8988T (cell line): ENCODE data around the gene TANK.

ENCODE experiments used
- DNase-seq: peaks from one replicate; pipeline ENCODE4 v3.0.0; 2011

Gene TANK

GRCh38 chr2:161134547-161135518 is 25.4 kb upstream of the TANK start:
- no peak for DNase-seq

DNA sequence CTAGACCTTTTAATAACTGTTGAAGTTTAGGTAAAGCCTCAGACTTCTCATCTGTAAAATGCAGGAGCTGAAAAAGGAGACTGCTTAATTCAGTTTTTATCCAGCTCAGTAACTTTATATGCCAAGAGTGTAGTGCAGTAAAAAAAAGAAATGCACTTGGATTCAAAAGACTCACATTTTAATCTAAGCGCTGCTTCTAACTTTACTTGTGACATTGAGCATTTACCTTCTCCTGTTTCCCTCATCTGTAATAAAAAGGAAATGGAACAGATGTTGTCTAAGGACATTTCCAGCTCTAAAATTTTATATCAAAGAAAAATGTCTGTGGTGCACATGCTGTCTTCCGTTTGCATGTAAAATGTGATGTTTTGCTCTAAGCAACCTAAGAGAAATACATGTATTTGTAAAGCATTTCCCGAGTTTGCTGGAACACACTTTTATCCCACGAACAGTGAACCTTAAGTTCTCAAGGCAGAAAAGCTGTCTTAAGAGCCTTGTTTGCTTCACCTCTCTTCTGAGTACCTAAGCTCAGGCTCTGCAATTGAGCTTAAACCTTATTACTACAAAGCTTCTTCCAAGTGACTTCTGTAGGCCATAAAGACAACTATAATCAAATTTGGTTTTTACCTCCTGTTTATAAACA is 24.2 kb upstream of the TANK start:
- DNase-seq = no peak

DNA sequence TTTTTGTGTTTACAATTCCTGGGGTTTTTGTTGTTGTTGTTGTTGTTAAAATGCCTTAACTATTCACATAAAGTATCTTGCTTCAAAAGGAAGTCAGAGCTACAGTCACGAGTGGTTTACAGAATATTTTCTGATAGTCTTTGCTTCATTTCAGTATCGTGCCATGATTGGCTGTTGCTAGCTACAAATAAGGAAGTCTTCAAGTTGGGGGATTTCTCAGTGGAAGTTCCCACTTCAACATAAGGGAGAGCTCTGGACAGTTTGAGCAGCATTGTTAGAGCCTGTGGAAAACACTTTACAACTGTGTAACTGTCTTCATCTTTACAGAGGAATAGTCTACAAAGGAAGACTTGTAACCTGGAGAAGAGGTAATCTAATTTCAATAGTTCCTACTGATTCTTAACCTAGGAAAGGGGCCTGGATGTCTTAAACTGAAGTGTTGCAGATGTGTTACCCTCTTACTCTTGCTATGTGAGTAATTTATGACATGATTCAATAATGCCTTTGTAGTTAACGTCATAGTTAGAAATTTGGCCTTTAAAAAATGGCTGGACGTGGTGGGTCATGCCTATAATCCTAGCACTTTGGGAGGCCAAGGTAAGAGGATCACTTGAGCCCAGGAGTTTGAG is 23.4 kb upstream of the TANK start:
- no peak for DNase-seq

GRCh38 chr2:161138429-161138828 is 21.8 kb upstream of the TANK start:
- DNase-seq = no peak

DNA sequence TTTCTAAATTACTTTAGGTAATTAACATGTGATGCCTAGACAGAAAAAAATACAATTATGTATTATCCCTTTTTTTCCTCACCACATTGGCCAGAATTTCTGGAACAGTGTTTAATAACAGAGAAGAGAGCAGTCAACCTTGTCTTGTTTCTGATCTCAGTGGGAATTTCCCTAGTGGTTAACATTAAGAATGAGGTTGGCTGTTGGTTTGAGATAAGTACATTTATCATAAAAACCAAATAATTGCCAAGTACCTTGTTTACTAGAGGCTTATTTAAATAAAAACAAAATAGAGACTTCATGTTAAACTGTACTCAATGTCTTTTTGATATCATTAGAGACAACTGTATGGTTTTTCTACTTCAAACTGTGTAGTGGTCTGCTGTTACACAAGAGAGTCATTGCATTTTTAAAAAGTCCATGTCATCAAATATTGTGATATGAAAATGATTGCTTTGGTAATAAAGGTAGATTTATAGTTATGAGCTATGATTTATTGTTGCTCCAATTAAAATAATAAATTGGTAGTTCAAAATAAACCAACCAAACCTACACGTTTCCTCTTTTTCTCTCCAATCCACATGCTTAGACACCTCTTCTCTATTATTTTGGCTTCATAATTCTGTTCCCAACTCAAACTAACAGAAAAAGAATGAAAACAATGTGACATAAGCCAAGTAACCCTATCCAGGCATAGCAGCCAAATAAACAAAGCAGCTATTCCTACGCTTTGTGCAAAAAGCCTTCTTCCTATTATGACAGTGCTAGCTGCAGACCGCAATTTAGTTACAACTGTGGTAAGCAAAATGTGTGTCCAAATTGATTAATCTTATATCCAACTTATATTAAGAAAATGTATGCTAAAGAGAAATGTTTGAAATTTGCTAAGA is 20.9 kb upstream of the TANK start:
- no peak for DNase-seq

DNA sequence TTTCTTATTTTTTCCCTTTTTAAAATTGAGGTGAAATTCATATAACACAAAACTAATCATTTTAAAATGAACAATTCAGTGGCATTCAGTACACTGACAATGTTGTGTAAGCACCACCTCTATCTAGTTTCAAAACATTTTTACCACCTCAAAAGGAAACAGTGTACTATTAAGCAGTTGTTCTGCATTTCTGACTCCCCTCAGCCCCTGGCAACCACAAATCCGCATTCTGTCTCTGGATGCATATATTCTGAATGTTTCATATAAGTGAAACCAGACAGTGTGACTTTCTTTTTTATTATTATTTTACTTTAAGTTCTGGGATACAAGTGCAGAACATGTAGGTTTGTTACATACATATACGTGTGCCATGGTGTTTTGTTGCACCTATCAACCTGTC is 19.2 kb upstream of the TANK start:
- DNase-seq = no peak

DNA sequence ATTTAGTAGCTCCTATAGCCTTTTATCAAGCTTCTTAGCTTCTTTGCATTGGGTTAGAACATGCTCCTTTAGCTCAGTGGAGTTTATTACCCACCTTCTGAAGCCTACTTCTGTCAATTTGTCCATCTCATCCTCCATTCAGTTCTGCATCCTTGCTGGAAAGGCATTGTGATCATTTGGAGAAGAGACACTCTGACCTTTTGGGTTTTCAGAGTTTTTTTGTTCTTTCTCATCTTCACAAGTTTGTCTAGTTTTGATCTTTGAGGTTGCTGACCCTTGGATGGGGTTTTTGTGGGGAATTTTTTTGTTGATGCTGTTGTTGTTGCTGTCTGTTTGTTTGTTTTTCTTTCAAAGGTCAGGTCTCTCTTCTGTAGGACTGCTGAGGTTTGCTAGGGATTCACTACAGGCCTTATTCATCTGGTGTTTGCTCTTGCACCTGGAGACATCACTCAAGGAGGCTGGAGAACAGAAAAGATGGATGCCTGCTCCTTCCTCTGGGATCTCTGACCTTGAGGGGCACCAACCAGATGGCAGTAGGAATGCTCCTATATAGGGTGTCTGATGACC is 13.9 kb upstream of the TANK start:
- no peak for DNase-seq

DNA sequence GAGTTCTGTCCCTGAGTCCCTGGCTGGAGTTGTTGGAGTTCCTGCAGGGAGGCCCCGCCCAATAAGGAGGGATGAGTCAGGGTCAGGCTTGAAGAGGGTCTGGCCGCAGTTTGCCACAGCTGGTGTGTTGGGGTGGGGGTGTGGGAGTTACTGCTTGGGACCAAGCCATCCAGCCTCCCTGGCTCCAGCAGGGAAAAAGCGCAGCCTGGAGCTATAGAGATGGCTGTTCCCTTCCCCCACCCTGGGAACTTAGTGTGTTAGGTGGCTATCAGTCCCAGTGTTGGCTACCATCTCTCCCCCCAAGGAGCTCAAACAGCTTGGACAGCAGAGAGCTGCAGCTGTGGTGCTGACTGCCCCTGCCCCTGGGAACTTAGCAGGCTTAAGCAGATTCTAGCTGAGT is 13.2 kb upstream of the TANK start:
- no peak for DNase-seq

DNA sequence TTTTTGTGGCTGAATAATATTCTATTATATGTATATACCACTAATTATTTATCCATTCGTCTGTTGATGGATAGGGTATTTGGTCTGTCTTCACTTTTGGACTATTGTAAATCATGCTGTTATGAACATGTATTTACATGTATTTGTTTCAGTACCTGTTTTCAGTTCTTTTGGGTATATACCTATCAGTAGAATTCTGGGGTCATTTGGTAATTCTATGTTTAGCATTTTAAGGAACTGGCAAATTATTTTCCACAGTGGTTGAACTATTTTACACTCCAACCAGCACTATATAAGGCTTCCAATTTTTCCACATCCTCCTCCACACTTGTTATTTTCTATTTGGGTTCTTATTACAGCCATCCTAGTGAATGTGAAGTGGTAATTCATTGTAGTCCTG is 12.4 kb upstream of the TANK start:
- DNase-seq = no peak

DNA sequence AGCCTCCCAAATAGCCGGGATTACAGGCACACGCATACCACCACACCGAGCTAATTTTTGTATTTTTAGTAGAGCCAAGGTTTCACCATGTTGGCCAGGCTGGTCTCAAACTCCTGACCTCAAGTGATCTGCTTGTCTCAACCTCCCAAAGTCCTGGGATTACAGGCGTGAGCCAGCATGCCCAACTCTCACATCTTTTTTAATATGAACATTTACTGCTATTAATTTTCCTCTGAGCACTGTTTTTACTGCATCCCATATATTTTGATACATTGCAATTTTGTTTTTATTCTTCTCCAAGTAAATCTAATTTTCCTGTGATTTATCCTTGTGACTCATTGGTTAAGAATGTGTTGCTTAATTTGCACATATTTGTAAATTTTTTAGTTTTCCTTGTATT is 9.5 kb upstream of the TANK start:
- DNase-seq = no peak

DNA sequence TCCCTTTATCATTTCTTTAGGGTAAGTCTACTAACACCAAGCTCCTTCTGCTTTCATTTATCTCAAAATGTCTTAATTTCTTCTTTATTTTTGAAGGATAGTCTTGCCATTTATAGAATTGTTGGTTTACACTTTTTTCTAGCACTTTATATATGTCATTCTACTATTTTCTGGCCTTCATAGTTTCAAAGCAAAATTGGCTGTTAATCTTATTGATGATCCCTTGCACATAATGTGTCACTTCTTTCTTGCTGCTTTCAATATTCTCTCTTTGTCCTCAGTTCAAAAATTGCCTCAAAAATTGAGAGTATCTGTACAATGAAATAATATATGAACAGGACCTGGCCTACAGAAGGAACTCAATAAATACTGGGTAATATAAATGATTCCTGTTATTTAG is 7.9 kb upstream of the TANK start:
- DNase-seq = no peak

DNA sequence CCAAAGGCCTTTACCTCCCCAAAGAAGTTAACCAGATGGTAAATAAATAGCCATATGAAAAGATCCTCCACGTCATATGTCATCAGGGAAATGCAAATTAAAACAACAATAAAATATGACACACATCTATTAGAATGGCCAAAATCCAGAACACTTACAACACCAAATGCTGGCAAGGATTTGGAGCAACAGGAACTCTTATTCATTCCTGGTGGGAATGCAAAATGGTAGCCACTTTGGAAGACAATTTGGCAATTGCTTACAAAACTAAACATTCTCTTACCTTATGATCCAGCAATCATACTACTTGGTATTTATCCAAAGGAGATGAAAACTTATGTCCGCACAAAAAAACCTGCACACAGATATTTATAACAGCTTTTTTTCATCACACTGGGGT is 1.3 kb upstream of the TANK start:
- DNase-seq = no peak

DNA sequence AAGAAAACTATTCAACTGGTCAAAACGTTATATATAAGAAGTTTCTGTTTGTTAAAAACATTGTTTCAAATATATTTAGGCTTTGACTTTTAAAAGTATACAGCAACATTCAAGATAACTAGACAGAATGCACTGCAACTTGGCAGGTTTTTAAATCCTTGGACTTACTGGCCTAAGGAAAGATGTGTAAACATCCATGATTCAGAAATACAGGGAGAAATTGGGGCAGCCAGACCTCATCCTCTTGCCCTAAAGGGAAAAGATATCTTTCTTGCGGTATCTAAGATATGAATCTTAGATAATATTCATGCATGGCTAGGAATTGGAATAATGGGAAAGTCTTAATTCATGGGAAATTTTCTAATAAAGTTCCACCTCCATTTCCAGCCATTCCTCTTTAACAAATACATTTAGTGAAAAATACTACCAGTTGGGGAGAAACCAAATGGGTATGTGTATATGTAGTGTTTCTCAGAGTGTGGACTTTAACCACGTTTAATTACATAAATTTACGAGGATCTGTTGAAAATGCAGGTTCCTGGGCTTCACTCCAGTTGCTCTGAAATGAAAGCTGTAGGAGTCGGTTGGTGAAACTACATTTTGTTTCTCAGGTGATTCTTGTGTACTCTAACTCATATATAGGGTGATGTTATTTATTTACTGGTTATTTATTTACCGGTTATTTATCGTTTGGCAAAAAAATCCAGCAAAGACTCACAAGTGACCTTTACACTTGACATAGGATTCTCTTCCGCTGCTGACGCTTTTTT is 587 bp upstream of the TANK start:
- DNase-seq = no peak

DNA sequence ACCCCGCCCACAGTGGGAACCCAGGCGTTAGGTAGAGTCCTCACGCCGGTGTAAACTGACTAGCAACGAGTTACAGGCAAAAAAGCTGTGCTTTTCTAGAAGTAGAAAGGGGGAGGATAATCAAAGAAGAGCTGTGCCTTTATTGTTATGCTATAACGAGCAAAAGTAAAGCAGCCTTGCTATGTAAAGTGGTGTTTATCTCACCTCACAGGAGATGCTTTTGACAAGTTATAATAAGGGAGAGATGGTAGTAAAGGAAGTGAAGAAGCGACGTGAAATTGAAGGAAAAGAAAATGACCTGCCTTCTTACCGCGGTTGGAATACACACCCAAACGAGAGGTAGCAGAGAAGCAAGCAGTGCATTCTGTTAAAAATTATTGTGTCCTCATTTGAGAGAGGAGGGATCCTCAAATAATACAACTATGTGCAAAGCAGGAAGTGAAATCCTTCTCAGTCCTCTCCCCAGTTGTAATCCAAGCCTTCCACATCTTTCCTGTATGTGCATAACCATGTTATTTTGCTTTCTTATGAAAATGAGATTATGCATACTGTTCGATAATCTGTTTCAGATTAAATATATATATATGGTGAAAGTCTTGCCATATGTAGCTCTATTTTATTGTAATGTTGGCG is 962 bp downstream of the TANK start:
- DNase-seq = no peak

DNA sequence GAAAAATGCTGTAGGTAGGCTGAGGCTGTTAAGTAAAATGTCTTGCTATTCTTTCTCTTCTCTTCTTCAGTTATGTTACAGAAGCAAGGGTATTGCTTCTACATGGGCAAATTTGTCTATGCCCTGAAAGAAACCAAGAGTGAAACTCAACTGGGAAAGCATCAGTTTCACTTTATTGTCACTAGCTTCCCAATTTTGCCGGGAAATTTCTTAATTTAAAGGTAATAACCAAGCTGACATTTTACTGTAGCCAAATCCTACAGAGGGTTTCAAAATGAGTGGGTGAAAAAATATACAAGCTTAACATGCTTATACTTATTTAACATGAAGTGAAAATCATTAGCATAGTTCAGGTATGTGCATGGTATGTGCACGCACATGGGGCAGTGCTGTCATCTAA is 3.2 kb downstream of the TANK start:
- DNase-seq = no peak

- DNase-seq = no peak
These were observed 3.9 kb downstream of the TANK start for GRCh38 chr2:161164161-161164560.

DNA sequence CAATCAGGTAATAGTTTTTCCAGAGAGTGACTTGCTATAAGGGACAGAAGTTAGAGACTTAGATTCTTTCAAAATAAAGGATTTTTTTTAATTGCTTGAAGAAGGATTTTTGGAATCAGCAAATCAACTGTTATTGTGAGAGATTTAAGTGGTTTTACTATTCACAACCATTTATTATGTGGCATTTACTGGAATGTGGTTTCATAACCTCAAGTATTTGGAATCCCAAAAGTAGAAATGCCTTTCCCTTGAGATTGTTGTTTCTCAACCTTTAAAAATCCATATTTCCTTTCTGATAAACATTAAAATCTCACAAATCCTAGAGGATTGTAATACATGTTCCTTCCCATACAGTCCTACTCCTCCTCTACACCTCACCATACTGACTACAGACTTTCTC is 5.0 kb downstream of the TANK start:
- DNase-seq = no peak

DNA sequence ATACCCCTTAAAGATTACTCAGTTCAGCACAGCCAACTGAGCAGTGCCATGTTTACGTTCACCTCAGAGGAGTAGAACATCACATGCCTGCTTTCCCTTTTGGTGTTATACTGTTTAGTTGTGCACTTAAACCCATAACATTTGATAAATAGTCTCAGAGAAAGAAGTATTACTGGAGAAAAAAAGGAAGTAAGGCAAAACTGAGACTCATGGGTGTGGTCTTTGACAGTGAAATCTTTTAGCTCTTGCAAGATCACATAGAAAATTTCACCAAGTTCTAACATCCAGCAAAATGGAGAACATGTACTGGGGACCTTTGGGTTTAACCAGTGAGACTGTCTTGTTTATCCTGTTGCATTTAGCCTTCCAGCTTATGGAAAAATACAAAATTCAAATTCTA is 5.6 kb downstream of the TANK start:
- no peak for DNase-seq

- no peak for DNase-seq
These were observed 6.5 kb downstream of the TANK start for GRCh38 chr2:161166538-161167409.

- DNase-seq = no peak
These were observed 9.1 kb downstream of the TANK start for GRCh38 chr2:161169335-161169734.
